GM12891 (cell line): Measurements from ENCODE around the gene NUDT19.

Source experiments
- PAX5 ChIP-seq: IDR thresholded peaks from 2 replicates; pipeline ENCODE4 v1.6.1; 2011; ENCODE audit warnings: low read length, moderate library complexity, mild to moderate bottlenecking; ENCODE audit not compliant: insufficient read depth, severe bottlenecking
- POLR2A ChIP-seq: IDR thresholded peaks from 2 replicates; pipeline ENCODE4 v1.6.1; 2011; ENCODE audit warnings: low read depth, low read length, control low read depth
- POLR2AphosphoS5 ChIP-seq: IDR thresholded peaks from 2 replicates; pipeline ENCODE4 v1.6.1; 2011; ENCODE audit warnings: low read depth, low read length, control low read depth
- POU2F2 ChIP-seq: IDR thresholded peaks from 2 replicates; pipeline ENCODE4 v1.6.1; 2011; ENCODE audit warnings: low read depth, mild to moderate bottlenecking, control low read depth, low read length, moderate library complexity
- SPI1 ChIP-seq: IDR thresholded peaks from 2 replicates; pipeline ENCODE4 v1.6.1; 2011; ENCODE audit warnings: low read depth, low read length, control low read depth
- TAF1 ChIP-seq: IDR thresholded peaks from 2 replicates; pipeline ENCODE4 v1.6.1; 2011; ENCODE audit warnings: low read depth, low read length, control low read depth

GRCh38 chr19:32666084-32666483, 25.5 kb upstream of the NUDT19 start:
- TF ChIP-seq SPI1 (no peak), POLR2AphosphoS5 (no peak), TAF1 (no peak), POLR2A (no peak), PAX5 (no peak), POU2F2 (no peak)
